A673 (cell line): ENCODE results near the gene DNAJC4. TPM values are rescaled to one million over a fixed set of nuclear protein-coding genes. Genes with fewer than 3 reads are reported as not detected.

Experiments
- BruUV-seq: library from RNA; stranded (reverse); fragments of 400-500 nt; replicated peaks from 2 replicates; lab custom pipeline; 2021; lab: Mats Ljungman, UMichigan
- CTCF ChIA-PET: fragments of 300-600 bp; sonication (Branson Sonifier 250); formaldehyde crosslinking; loops from one replicate; lab custom pipeline; 2022; ENCODE audit warnings: antibody characterized with exemption; lab: Charles Lee
- POLR2A ChIA-PET: fragments of 300-600 bp; sonication (Branson Sonifier 250); formaldehyde crosslinking; loops from one replicate; lab custom pipeline; 2022; ENCODE audit warnings: antibody characterized with exemption; ENCODE audit not compliant: low non-redundant PET; lab: Charles Lee
- DNase-seq: peaks from one replicate; pipeline ENCODE4 v3.0.0-alpha.2; 2015; ENCODE audit warnings: low spot score
- H3K27ac ChIP-seq: fragments of 200-600 bp; sonication (generic); 2 replicates; pipeline ENCODE4 v1.5.1; 2016; ENCODE audit warnings: mixed run types, low read depth, mild to moderate bottlenecking, mixed read lengths, antibody characterized with exemption, low read length; ENCODE audit not compliant: poor library complexity, severe bottlenecking
- H3K27me3 ChIP-seq: fragments of 200-600 bp; sonication (generic); replicated peaks from 2 replicates; pipeline ENCODE4 v1.6.1; 2017; ENCODE audit warnings: mixed run types, low read depth, mild to moderate bottlenecking, mixed read lengths, antibody characterized with exemption, low read length; ENCODE audit not compliant: insufficient read depth, poor library complexity
- H3K36me3 ChIP-seq: fragments of 200-600 bp; sonication (generic); 2 replicates; pipeline ENCODE4 v1.6.1; 2016; ENCODE audit warnings: mixed run types, mild to moderate bottlenecking, mixed read lengths, antibody characterized with exemption, low read length; ENCODE audit not compliant: insufficient read depth, poor library complexity, severe bottlenecking
- H3K4me1 ChIP-seq: fragments of 200-600 bp; sonication (generic); 2 replicates; pipeline ENCODE4 v1.6.1; 2017; ENCODE audit warnings: mixed run types, mild to moderate bottlenecking, mixed read lengths, antibody characterized with exemption, low read length; ENCODE audit not compliant: insufficient read depth, poor library complexity, severe bottlenecking
- H3K4me3 ChIP-seq: fragments of 200-600 bp; sonication (generic); 2 replicates; pipeline ENCODE4 v1.5.1; 2016; ENCODE audit warnings: low read depth, mixed run types, mild to moderate bottlenecking, mixed read lengths, low read length; ENCODE audit not compliant: poor library complexity, severe bottlenecking
- H3K9me3 ChIP-seq: fragments of 200-600 bp; sonication (generic); 2 replicates; pipeline ENCODE4 v1.6.1; 2016; ENCODE audit warnings: mixed run types, low read depth, mild to moderate bottlenecking, mixed read lengths, antibody characterized with exemption, low read length; ENCODE audit not compliant: poor library complexity, severe bottlenecking
- EZH2 ChIP-seq: fragments of 200-600 bp; sonication (generic); IDR thresholded peaks from 2 replicates; pipeline ENCODE4 v1.6.1; 2017; ENCODE audit warnings: borderline replicate concordance, low read depth, mild to moderate bottlenecking, mixed read lengths, antibody characterized with exemption, low read length; ENCODE audit not compliant: poor library complexity, severe bottlenecking
- intact Hi-C: fragments of 100-400 bp; cut with micrococcal nuclease; formaldehyde crosslinking; loops from one replicate; pipeline ENCODE4 v1.10.0; 2022; ENCODE audit not compliant: unreplicated experiment
- total RNA-seq: library from RNA; stranded (reverse); gene quantifications from 2 replicates; pipeline ENCODE4 v1.2.3, GENCODE V29; 2021
- TF ChIP-seq, protein P1 (sequence below): fragments of 300-800, 200-600 bp; sonication (generic); conservative IDR thresholded peaks from 2 replicates; pipeline ENCODE4 v1.5.1; 2017; ENCODE audit warnings: low read depth, mild to moderate bottlenecking, antibody characterized with exemption, low read length, moderate library complexity, mixed read lengths

DNAJC4 gene
- total RNA-seq, 1 experiment from 2014 or later, result 20.2 TPM

DNA sequence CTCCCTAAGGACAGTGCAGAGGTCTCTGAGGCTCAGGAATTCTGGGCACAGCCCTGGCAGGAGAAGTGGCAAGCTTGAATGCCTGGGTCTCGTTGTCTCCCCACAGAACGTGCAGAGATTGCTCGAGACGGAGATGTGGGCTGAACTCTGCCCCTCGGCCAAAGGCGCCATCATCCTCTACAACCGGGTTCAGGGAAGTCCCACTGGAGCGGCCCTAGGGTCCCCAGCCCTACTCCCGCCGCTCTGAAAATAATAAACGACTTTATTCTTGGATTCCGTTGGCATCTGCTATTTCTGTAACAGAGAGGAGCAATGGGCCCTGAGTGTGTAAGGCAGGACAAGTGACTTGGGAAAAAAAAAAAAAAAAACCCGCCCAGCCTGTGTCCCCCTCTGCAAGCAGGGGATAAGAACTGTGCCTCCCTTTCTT, 591 bp upstream of the DNAJC4 start:
- peak overlapping the region; percentile 70 for H3K27ac ChIP-seq
- no TSS peak for BruUV-seq
- peaks cover 30% of the 10 kb centered on the region for H3K4me1 ChIP-seq

DNA sequence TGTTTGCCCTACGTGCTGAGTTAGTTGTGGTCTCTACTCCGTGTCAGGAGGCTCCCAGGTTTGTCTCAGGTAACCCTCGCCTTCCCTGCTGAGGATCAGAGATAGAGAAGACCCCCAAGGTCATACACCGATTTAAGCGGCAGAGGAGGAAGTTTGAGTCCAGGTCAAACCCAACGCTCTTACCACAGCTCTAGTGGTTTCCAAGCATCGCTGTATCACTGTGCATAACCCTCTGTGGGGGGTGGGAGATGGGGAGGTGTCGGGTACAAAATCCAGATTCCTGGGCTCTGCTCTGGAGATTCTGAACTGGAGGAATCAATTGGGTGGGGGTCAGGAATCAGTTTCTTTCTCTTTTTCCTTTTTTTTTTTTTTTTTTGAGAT, 627 bp downstream of the DNAJC4 start:
- DNase-seq, result no peak
- Histone ChIP-seq H3K36me3 (no peaks in the 10 kb centered on the region), H3K4me1 (peaks cover 27% of the 10 kb centered on the region), H3K27ac (peak overlapping the region; percentile 70), H3K4me3 (peak overlapping the region; percentile 54), H3K9me3 (no peaks in the 10 kb centered on the region), H3K27me3 (no peaks in the 10 kb centered on the region)
- CTCF ChIA-PET, result no interaction called here
- TF ChIP-seq, protein P1, sequence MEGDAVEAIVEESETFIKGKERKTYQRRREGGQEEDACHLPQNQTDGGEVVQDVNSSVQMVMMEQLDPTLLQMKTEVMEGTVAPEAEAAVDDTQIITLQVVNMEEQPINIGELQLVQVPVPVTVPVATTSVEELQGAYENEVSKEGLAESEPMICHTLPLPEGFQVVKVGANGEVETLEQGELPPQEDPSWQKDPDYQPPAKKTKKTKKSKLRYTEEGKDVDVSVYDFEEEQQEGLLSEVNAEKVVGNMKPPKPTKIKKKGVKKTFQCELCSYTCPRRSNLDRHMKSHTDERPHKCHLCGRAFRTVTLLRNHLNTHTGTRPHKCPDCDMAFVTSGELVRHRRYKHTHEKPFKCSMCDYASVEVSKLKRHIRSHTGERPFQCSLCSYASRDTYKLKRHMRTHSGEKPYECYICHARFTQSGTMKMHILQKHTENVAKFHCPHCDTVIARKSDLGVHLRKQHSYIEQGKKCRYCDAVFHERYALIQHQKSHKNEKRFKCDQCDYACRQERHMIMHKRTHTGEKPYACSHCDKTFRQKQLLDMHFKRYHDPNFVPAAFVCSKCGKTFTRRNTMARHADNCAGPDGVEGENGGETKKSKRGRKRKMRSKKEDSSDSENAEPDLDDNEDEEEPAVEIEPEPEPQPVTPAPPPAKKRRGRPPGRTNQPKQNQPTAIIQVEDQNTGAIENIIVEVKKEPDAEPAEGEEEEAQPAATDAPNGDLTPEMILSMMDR, result no peak
- TF ChIP-seq EZH2, result no peak
- POLR2A ChIA-PET, result no interaction called here
- intact Hi-C loops, result no loop called here
- BruUV-seq, result no TSS peak

More for the DNA sequence above, 591 bp upstream of the DNAJC4 start:
- intact Hi-C loops, result no loop called here
- Histone ChIP-seq H3K9me3 (no peaks in the 10 kb centered on the region), H3K36me3 (no peaks in the 10 kb centered on the region), H3K4me3 (peak overlapping the region; percentile 54), H3K27me3 (no peaks in the 10 kb centered on the region)
- TF ChIP-seq EZH2, result no peak
- TF ChIP-seq, protein P1, result no peak
- DNase-seq, result no peak
- POLR2A ChIA-PET, result no interaction called here
- CTCF ChIA-PET, result interaction anchor here (0.6 kb wide), 1 partner anchor 22 kb away, joined by 3 read pairs; no protein-coding TSS in a partner anchor

DNA sequence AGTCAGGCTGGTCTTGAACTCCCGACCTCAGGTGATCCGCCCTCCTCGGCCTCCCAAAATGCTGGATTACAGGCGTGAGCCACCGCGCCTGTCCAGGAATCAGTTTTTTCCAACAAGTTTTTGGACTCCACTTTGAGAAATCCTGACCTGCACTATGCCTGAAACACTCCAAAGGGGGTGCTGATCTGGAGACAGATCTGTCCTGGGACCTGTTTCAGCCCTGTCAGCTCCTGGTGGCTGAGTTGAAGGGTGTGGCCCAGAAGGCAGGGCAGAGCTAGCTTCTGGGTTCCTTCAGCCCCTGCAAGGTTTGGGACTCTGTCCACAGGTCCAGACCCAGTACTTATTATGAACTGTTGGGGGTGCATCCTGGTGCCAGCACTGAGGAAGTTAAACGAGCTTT, 1.2 kb downstream of the DNAJC4 start:
- H3K27ac ChIP-seq, result peak overlapping the region; percentile 37
- H3K36me3 ChIP-seq, result no peaks in the 10 kb centered on the region
- no TSS peak for BruUV-seq
- H3K9me3 ChIP-seq, result no peaks in the 10 kb centered on the region
- TF ChIP-seq, protein P1, result no peak
- no peak for TF ChIP-seq EZH2
- intact Hi-C loops, result no loop called here
- no peak for DNase-seq
- H3K4me1 ChIP-seq, result peaks cover 27% of the 10 kb centered on the region
- no peak overlapping the region for H3K4me3 ChIP-seq
- CTCF ChIA-PET, result no interaction called here
- POLR2A ChIA-PET, result no interaction called here
- H3K27me3 ChIP-seq, result no peaks in the 10 kb centered on the region
